GM19351 (cell line): ENCODE data around the gene ANKIB1.

Experiments
- ATAC-seq: cut with Tn5 transposase; IDR thresholded peaks from one replicate; pipeline ENCODE4 v1.9.1; 2021; ENCODE audit warnings: mild to moderate bottlenecking, moderate library complexity; ENCODE audit not compliant: unreplicated experiment

ANKIB1 gene

DNA sequence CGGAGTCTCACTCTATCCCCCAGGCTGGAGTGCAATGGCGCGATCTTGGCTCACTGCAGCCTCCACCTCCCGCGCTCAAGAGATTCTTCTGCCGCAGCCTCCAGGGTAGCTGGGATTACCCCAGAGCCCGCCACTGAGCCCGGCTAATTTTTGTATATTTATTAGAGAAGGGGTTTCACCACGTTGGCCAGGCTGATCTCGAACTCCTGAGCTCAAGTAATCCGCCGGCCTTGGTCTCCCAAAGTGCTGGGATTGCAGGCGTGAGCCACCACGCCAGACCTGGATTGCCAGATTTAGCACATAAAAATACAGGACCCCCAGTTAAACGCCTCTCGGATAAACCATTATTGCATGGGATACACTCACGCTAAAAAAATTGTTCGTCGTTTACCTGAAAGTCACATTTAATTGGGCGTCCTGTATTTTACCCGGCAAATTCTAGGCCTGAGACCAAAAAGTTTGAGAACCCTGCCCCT lies 201.1 kb downstream of the ANKIB1 start:
- no peak for ATAC-seq

DNA sequence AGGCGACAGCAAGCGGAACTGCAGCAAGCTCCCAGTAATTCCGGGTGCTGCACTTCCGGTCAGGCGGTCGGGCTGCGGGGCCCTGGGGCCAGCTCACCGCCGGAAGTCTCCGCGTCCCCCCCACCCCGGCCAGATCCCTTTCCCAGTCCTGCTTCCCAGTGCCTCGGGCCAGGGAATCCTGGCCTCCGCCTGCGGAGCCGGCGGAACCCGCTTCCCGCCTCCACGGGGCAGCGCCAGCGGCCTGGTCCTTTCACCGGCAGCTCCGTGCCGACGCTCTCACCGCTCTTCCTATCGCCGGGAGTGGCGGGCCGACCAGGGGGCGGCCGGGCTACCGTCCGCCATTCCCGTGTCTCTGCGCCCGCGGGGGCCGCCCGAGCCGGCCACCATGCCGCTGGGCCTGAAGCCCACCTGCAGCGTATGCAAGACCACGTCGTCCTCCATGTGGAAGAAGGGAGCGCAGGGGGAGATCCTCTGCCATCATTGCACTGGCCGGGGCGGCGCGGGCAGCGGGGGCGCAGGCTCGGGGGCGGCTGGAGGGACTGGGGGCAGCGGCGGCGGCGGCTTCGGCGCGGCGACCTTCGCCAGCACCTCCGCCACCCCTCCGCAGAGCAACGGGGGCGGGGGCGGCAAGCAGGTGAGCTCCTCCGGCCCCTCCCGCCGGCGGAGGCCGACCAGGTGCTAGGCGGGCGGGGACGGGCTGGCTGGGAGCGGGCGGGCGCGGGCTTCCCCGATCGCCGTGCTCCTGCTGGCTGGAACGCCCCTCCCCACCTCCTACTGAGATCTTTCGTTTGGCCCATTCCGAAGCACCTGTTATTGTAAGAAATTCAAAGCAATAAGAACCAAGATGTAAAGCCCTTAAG lies 201.8 kb downstream of the ANKIB1 start, which contains the start of gene GATAD1:
Gene GATAD1 (plus strand): TSS at position 138 of the 860 bp plus-strand sequence. CDS start 248 bp downstream, at position 386.
- peak; percentile 87 for ATAC-seq

DNA sequence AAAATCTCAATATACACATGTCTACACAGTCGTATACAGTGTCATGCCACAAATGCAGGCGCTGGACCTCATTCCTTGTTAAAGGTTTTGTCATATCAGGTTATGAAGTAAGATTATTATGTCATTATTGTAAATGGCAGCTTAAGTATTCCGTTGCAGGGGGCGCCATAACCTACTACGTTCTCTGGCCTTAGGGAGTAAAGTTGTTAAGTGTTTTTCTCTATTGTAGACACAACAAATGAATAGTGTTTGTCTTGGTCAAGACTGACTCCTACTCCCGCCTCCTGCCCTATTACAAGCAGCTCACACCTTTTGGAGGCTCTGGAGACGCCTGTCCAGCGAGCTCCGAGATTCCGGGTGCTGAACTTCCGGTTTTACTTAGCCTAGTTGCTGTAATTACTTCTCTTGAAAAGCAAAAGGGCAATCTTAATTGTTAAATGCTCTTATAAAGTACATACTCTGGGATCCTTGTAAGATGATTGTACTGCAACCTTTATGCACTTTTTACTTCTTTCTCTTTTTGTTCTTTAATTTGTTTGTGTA lies 202.5 kb downstream of the ANKIB1 start:
- ATAC-seq, result peak; percentile 49
